ENCODE results near the gene TMEM220. TPM values are rescaled to one million over a fixed set of nuclear protein-coding genes. Genes with fewer than 3 reads are reported as not detected.

Gene TMEM220
- total RNA-seq, 2 donors from 2014 or later = 5.5 to 6.5 TPM

DNA sequence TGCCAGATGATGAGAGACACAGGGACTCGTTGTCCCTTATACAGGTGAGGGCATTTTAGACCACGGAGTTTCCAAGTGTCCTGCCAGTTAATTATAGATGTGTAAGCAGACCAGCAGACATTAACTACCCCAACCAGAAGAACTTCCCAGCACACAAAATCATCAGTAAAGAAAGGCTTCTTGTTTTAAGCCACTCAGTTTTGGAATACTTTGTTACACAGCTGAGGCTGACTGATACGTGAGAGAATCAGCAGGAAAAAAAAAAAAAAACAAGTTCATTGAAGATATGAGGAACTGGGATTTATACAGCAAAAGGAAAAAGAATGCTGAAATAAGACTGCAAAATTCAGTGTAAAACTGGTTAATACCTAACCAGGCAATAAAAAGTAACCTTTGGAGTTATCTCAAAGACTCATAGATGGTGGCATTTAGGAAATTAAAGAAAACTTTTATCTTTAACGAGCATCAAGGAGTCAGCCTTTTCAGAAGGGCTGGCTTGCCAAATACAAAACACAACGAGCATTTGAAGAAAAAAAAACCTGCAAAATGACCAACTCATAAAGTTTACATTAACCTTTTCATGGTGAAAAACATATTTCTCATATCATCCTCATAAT, 46.0 kb upstream of the TMEM220 start:
- Histone ChIP-seq H3K36me3 (no peaks in the 10 kb centered on the region), H3K9me3 (peaks cover 0 to 11% of the 10 kb centered on the region in 2 donors), H3K27me3 (no peaks in the 10 kb centered on the region), H3K4me1 (no peaks in the 10 kb centered on the region), H3K27ac (no peak overlapping the region), H3K4me3 (no peak overlapping the region)
- no peak for DNase-seq (ENCODE audit: low spot score)
- TF ChIP-seq, protein P1, sequence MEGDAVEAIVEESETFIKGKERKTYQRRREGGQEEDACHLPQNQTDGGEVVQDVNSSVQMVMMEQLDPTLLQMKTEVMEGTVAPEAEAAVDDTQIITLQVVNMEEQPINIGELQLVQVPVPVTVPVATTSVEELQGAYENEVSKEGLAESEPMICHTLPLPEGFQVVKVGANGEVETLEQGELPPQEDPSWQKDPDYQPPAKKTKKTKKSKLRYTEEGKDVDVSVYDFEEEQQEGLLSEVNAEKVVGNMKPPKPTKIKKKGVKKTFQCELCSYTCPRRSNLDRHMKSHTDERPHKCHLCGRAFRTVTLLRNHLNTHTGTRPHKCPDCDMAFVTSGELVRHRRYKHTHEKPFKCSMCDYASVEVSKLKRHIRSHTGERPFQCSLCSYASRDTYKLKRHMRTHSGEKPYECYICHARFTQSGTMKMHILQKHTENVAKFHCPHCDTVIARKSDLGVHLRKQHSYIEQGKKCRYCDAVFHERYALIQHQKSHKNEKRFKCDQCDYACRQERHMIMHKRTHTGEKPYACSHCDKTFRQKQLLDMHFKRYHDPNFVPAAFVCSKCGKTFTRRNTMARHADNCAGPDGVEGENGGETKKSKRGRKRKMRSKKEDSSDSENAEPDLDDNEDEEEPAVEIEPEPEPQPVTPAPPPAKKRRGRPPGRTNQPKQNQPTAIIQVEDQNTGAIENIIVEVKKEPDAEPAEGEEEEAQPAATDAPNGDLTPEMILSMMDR (IDR thresholded peaks at IDR 0.05) = no peak

DNA sequence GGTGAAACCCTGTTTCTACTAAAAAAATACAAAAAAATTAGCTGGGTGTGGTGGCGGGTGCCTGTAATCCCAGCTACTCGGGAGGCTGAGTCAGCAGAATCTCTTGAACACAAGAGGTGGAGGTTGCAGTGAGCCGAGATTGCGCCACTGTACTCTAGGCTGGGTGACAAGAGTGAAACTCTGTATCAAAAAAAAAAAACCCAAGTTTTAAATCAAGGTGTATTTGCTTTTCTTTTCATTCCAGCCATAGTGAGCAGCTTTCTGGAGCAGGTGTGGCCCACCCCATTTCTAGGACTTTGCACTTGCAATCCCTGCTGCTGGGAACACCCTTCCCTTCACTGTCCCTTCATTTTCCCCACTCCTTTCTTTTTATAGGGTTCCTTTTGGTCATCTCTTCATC, 45.2 kb upstream of the TMEM220 start:
- Histone ChIP-seq H3K27me3 (no peaks in the 10 kb centered on the region), H3K4me1 (no peaks in the 10 kb centered on the region)
- TF ChIP-seq, protein P1 (IDR thresholded peaks at IDR 0.05) = no peak

DNA sequence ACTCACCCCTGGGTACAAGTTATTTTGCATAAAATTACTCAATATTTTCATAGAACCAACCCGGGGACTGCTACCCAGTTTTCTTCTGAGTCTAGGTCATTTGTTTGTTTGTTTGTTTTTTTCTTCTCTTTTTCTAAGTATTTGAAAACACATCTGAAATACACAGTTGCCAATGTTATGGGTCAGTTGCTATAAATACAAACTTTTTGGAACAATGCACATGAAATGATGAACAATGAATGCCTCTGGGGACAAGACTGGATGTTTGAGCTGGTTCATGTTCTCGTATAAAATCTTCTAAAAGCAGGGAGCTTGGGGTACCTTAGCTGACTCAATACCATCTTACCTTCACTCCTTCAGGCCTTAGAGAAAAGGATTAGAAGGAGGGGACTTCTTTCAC, 43.6 kb upstream of the TMEM220 start:
- Histone ChIP-seq H3K27me3 (no peaks in the 10 kb centered on the region), H3K9me3 (peaks cover 0 to 11% of the 10 kb centered on the region in 2 donors), H3K27ac (no peak overlapping the region), H3K4me1 (no peaks in the 10 kb centered on the region), H3K4me3 (no peak overlapping the region), H3K36me3 (no peaks in the 10 kb centered on the region)
- TF ChIP-seq, protein P1 (IDR thresholded peaks at IDR 0.05) = no peak
- DNase-seq (ENCODE audit: low spot score) = no peak

More for the DNA sequence above, 45.2 kb upstream of the TMEM220 start:
- Histone ChIP-seq H3K36me3 (no peaks in the 10 kb centered on the region), H3K27ac (no peak overlapping the region), H3K4me3 (no peak overlapping the region), H3K9me3 (peaks cover 0 to 11% of the 10 kb centered on the region in 2 donors)
- no peak for DNase-seq (ENCODE audit: low spot score)

DNA sequence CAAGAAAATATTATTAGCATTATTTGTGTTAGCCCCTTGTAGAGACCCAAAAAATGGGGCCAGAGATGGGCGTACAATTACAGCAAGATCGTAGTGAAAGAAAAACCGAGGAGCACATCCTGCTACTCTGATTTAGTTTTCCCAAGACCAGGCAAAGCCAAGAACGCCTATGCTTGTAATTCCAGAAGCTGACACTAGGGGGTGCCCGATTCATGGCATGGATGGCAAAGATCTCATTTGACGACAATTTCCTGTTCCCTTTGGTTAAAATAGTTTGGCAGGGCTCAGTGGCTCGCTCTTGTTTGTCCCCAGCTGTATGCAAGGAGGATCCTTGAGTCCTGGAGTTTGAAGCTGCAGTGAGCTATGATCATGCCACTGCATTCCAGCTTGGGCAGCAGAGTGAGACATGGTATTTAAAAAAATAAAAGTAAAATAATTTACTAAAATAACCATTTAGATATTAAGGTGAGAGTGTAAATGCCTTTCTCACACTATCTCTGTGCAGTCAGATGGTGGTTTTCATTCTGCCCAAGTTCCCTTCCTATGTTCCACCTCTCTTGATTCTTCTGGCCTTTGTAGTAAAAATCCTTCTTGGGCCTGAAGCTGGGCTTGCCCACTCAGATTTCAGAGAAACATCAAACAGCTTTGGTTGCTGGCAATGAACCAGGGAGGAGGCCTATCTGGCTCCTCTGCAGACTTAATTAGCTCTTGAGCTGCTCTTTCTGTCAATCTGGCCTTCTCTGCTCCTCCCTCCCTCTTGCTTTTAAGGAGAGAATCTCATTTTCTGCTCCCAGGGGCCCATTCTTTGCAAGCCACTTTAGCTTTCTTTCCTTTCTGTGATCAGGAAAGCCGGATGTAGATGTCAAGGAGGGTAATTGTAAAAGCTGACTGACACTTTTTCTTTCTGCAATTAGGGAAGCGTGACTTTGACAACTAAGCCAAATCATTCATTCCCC, 42.9 kb upstream of the TMEM220 start:
- Histone ChIP-seq H3K27ac (no peak overlapping the region), H3K4me3 (no peak overlapping the region), H3K27me3 (no peaks in the 10 kb centered on the region), H3K4me1 (no peaks in the 10 kb centered on the region), H3K9me3 (peaks cover 0 to 11% of the 10 kb centered on the region in 2 donors), H3K36me3 (no peaks in the 10 kb centered on the region)
- TF ChIP-seq, protein P1 (IDR thresholded peaks at IDR 0.05) = peak in 1 of 2 donors; percentile 57
- no peak for DNase-seq (ENCODE audit: low spot score)

DNA sequence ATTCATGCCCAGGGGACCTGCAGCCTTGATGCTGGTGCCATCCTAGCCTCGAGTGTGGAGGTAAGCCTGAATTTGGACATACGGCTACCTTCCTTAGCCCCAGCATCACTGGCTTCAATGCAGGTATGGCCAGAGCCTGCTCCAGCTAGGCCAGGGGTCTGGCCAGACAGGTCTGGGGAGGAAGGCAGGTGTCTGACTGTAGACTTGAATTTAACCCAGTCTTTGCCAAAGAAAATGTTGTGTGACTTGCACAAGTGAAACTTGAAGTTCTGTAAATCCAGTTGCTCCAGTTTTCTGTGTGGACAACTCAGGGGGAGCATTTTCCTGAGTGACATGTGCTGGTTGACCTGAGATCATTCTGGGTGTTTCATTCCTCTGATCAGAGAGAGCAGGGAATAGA, 41.3 kb upstream of the TMEM220 start:
- Histone ChIP-seq H3K36me3 (no peaks in the 10 kb centered on the region), H3K27ac (no peak overlapping the region), H3K4me3 (no peak overlapping the region), H3K4me1 (no peaks in the 10 kb centered on the region), H3K27me3 (no peaks in the 10 kb centered on the region), H3K9me3 (peaks cover 0 to 17% of the 10 kb centered on the region in 2 donors)
- DNase-seq (ENCODE audit: low spot score) = no peak
- TF ChIP-seq, protein P1 (IDR thresholded peaks at IDR 0.05) = no peak

Data from right atrium auricular region (tissue), 2 donors.